ENCODE results near the gene PFKFB2.

GRCh38 chr1:207084232-207084631 is 31.2 kb downstream of the PFKFB2 start:
- TF ChIP-seq REST (IDR thresholded peaks at IDR 0.05; ENCODE audit: low read depth) (no peak), RAD21 (IDR thresholded peaks at IDR 0.05; ENCODE audit: low read depth) (no peak), EP300 (IDR thresholded peaks at IDR 0.05; ENCODE audit: borderline replicate concordance) (no peak)
